Measurements from ENCODE around the gene TMEM144. TPM values are rescaled to one million over a fixed set of nuclear protein-coding genes. Genes with fewer than 3 reads are reported as not detected.

The TMEM144 gene
- total and polyA plus RNA-seq, 2 donors (not counting 1 experiment from before 2014, with no cell fraction given), result 1.5 to 4.6 TPM

- no peak overlapping the region for H3K4me3 ChIP-seq (replicated peaks in 1 of 4; ENCODE audit: control extremely low read depth in 1 of 4, insufficient read depth in 1 of 4, low read depth in 3 of 4, low read length in 4 of 4)
- H3K79me2 ChIP-seq (ENCODE audit: control insufficient read depth, insufficient read depth, low read length), result no peaks in the 10 kb centered on the region
- H3K9ac ChIP-seq (ENCODE audit: insufficient read depth, low read length), result no peak overlapping the region
- no peak for TF ChIP-seq EZH2 (IDR thresholded peaks at IDR 0.05; ENCODE audit: low read length, missing control alignments)
- TF ChIP-seq CTCF (conservative IDR thresholded peaks at IDR 0.05 in 1 of 2, IDR thresholded peaks at IDR 0.05 in 1 of 2; ENCODE audit: low read depth in 1 of 2, low read length in 2 of 2), result no peak
- H3K27ac ChIP-seq (ENCODE audit: insufficient read depth, low read length), result no peak overlapping the region
- no peaks in the 10 kb centered on the region for H3K36me3 ChIP-seq (ENCODE audit: control insufficient read depth, insufficient read depth, low read length)
- no peak overlapping the region for H2AFZ ChIP-seq (ENCODE audit: low read length)
- H3K27me3 ChIP-seq (ENCODE audit: control insufficient read depth, insufficient read depth, low read length), result no peaks in the 10 kb centered on the region
- no peaks in the 10 kb centered on the region for H4K20me1 ChIP-seq (ENCODE audit: control insufficient read depth, extremely low read depth, insufficient read depth, low read length)
- H3K9me3 ChIP-seq (ENCODE audit: control insufficient read depth, insufficient read depth, low read depth, low read length), result no peaks in the 10 kb centered on the region
- no peak overlapping the region for H3K4me2 ChIP-seq (ENCODE audit: extremely low read depth, insufficient read depth, low read length)
- DNase-seq (ENCODE audit: low read depth in 2 of 2), result no peak
- no peaks in the 10 kb centered on the region for H3K4me1 ChIP-seq (ENCODE audit: control insufficient read depth, extremely low read depth, insufficient read depth, low read length)
These were observed 51.2 kb downstream of the TMEM144 start for GRCh38 chr4:158261480-158261879.

GRCh38 chr4:158268553-158268952, 58.3 kb downstream of the TMEM144 start:
- Histone ChIP-seq H3K36me3 (ENCODE audit: control insufficient read depth, insufficient read depth, low read length) (no peaks in the 10 kb centered on the region), H3K9me3 (ENCODE audit: control insufficient read depth, insufficient read depth, low read depth, low read length) (no peaks in the 10 kb centered on the region), H3K27me3 (ENCODE audit: control insufficient read depth, insufficient read depth, low read length) (no peaks in the 10 kb centered on the region), H2AFZ (ENCODE audit: low read length) (peak overlapping the region; percentile 45), H4K20me1 (ENCODE audit: control insufficient read depth, extremely low read depth, insufficient read depth, low read length) (no peaks in the 10 kb centered on the region), H3K79me2 (ENCODE audit: control insufficient read depth, insufficient read depth, low read length) (no peaks in the 10 kb centered on the region), H3K4me3 (replicated peaks in 1 of 4; ENCODE audit: control extremely low read depth in 1 of 4, insufficient read depth in 1 of 4, low read depth in 3 of 4, low read length in 4 of 4) (no peak overlapping the region), H3K27ac (ENCODE audit: insufficient read depth, low read length) (no peak overlapping the region), H3K9ac (ENCODE audit: insufficient read depth, low read length) (no peak overlapping the region), H3K4me1 (ENCODE audit: control insufficient read depth, extremely low read depth, insufficient read depth, low read length) (no peaks in the 10 kb centered on the region), H3K4me2 (ENCODE audit: extremely low read depth, insufficient read depth, low read length) (no peak overlapping the region)
- no peak for DNase-seq (ENCODE audit: low read depth in 2 of 2)
- TF ChIP-seq CTCF (conservative IDR thresholded peaks at IDR 0.05 in 1 of 2, IDR thresholded peaks at IDR 0.05 in 1 of 2; ENCODE audit: low read depth in 1 of 2, low read length in 2 of 2) (peak in 1 of 2 donors; percentile 19), EZH2 (IDR thresholded peaks at IDR 0.05; ENCODE audit: low read length, missing control alignments) (no peak)

- H3K9me3 ChIP-seq (ENCODE audit: control insufficient read depth, insufficient read depth, low read depth, low read length), result no peaks in the 10 kb centered on the region
- no peaks in the 10 kb centered on the region for H4K20me1 ChIP-seq (ENCODE audit: control insufficient read depth, extremely low read depth, insufficient read depth, low read length)
- H3K4me2 ChIP-seq (ENCODE audit: extremely low read depth, insufficient read depth, low read length), result no peak overlapping the region
- no peak overlapping the region for H2AFZ ChIP-seq (ENCODE audit: low read length)
- no peak overlapping the region for H3K9ac ChIP-seq (ENCODE audit: insufficient read depth, low read length)
- H3K79me2 ChIP-seq (ENCODE audit: control insufficient read depth, insufficient read depth, low read length), result no peaks in the 10 kb centered on the region
- H3K27me3 ChIP-seq (ENCODE audit: control insufficient read depth, insufficient read depth, low read length), result no peaks in the 10 kb centered on the region
- H3K27ac ChIP-seq (ENCODE audit: insufficient read depth, low read length), result no peak overlapping the region
- TF ChIP-seq EZH2 (IDR thresholded peaks at IDR 0.05; ENCODE audit: low read length, missing control alignments) (no peak), CTCF (conservative IDR thresholded peaks at IDR 0.05 in 1 of 2, IDR thresholded peaks at IDR 0.05 in 1 of 2; ENCODE audit: low read depth in 1 of 2, low read length in 2 of 2) (no peak)
- no peak overlapping the region for H3K4me3 ChIP-seq (replicated peaks in 1 of 4; ENCODE audit: control extremely low read depth in 1 of 4, insufficient read depth in 1 of 4, low read depth in 3 of 4, low read length in 4 of 4)
- no peaks in the 10 kb centered on the region for H3K4me1 ChIP-seq (ENCODE audit: control insufficient read depth, extremely low read depth, insufficient read depth, low read length)
- H3K36me3 ChIP-seq (ENCODE audit: control insufficient read depth, insufficient read depth, low read length), result no peaks in the 10 kb centered on the region
- DNase-seq (ENCODE audit: low read depth in 2 of 2), result no peak
These were observed 64.3 kb downstream of the TMEM144 start for GRCh38 chr4:158274636-158275035.
